GM13977 (cell line): ENCODE measurements around the gene NEURL4.

ENCODE experiments used
- DNase-seq: peaks from one replicate; pipeline ENCODE4 v3.0.0; 2012; ENCODE audit warnings: low spot score
- CTCF ChIP-seq: IDR thresholded peaks from 2 replicates; pipeline ENCODE4 v1.5.1; 2012; ENCODE audit warnings: mild to moderate bottlenecking, control low read depth; ENCODE audit not compliant: insufficient read depth; ENCODE audit errors: extremely low read depth, missing control alignments
- in situ Hi-C: fragments of 300-500 bp; cut with MboI; formaldehyde crosslinking; loops from one replicate; pipeline ENCODE4 v1.12.0; 2022; ENCODE audit warnings: low sequenced_read_pairs, low pct_unique_long_range_greater_than_20kb, mixed read lengths, inconsistent platforms; ENCODE audit not compliant: unreplicated experiment

NEURL4 gene

GRCh38 chr17:7363311-7363710 is 34.2 kb upstream of the NEURL4 start:
- TF ChIP-seq CTCF, result no peak
- no peak for DNase-seq
- in situ Hi-C loops, result loop anchor here (25.0 kb wide), 1 partner anchor 199 kb away; the partner anchor contains the start of genes SENP3 and TNFSF13

- in situ Hi-C loops, result loop anchor here (25.0 kb wide), 1 partner anchor 200 kb away; the partner anchor contains the start of genes SENP3 and TNFSF13
- no peak for TF ChIP-seq CTCF
- no peak for DNase-seq
These were observed 32.8 kb upstream of the NEURL4 start for GRCh38 chr17:7361906-7362305.

GRCh38 chr17:7357381-7357780 is 28.2 kb upstream of the NEURL4 start:
- no peak for TF ChIP-seq CTCF
- DNase-seq, result no peak
- in situ Hi-C loops, result loop anchor here (25.0 kb wide), 1 partner anchor 205 kb away; the partner anchor contains the start of genes SENP3 and TNFSF13

GRCh38 chr17:7356756-7357155 is 27.6 kb upstream of the NEURL4 start:
- no peak for TF ChIP-seq CTCF
- in situ Hi-C loops, result loop anchor here (25.0 kb wide), 1 partner anchor 206 kb away; the partner anchor contains the start of genes SENP3 and TNFSF13
- DNase-seq, result peak; percentile 5

DNA sequence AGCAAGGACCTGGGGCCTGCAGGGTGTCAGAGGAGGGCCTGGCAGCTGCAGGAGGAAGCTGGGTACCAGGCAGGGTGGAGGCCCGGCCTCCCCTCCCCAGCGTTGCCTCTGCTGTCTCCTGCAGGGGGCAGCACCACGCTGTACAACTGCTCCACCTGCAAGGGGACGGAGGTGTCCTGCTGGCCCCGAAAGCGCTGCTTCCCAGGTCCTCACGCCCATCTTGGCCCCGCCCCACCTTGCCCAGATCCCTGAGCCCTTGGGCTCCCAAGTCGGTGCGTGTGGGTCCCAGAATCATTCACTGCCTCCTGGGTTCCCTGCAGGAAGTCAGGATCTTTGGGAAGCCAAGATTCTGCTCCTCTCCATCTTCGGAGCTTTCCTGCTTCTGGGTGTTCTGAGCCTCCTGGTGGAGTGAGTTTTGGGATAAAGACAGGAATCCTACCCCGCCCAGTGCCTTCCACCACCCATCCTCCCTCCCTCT is 27.0 kb upstream of the NEURL4 start:
- DNase-seq, result peak; percentile 86
- peak; percentile 97 for TF ChIP-seq CTCF
- in situ Hi-C loops, result loop anchor here (25.0 kb wide), 1 partner anchor 206 kb away; the partner anchor contains the start of genes SENP3 and TNFSF13

GRCh38 chr17:7355573-7355972 is 26.4 kb upstream of the NEURL4 start:
- in situ Hi-C loops, result loop anchor here (25.0 kb wide), 1 partner anchor 207 kb away; the partner anchor contains the start of genes SENP3 and TNFSF13
- DNase-seq, result no peak
- no peak for TF ChIP-seq CTCF
